Right lobe of liver (tissue), 6 donors: ENCODE measurements around the gene WBP1. TPM values are rescaled to one million over a fixed set of nuclear protein-coding genes. Genes with fewer than 3 reads are reported as not detected.
"Not testable (repeated sequence)": the region's sequence is repeated elsewhere in the genome, so short reads cannot be mapped to it uniquely, and the experiment has no call there.

Source experiments
- ATAC-seq, 4 donors: fragments of 200-7000 bp; cut with Tn5 transposase; one replicate each; pipeline ENCODE4 v1.9.1; 2020; ENCODE audit warnings: mild to moderate bottlenecking in 4 of 4, moderate library complexity in 4 of 4
- DNase-seq, 3 donors: peaks; one replicate each; pipeline ENCODE4 v3.0.0-alpha.2; 2020
- H3K27ac ChIP-seq, 3 donors: fragments of 200-600 bp; one replicate each; pipeline ENCODE4 v1.8.0; 2022
- H3K27me3 ChIP-seq, 2 donors: fragments of 200-600 bp; one replicate each; pipeline ENCODE4 v1.8.0; 2022
- H3K36me3 ChIP-seq, 4 donors: fragments of 200-600 bp; sonication (generic) in 1 of 4; one replicate each; pipeline versions ENCODE4 v1.5.1 to v1.8.0; 2017 to 2022; ENCODE audit warnings: control low read depth in 1 of 4
- H3K4me1 ChIP-seq, 4 donors: fragments of 200-600 bp; sonication (generic) in 1 of 4; one replicate each; pipeline versions ENCODE4 v1.5.1 to v1.8.0; 2017 to 2022; ENCODE audit warnings: control low read depth in 1 of 4
- H3K4me3 ChIP-seq, 3 donors: fragments of 200-600 bp; one replicate each; pipeline ENCODE4 v1.8.0; 2022
- H3K9me3 ChIP-seq, 4 donors: fragments of 200-600 bp; sonication (generic) in 1 of 4; one replicate each; pipeline versions ENCODE4 v1.5.1 to v1.8.0; 2017 to 2022; ENCODE audit warnings: control low read depth in 1 of 4
- CTCF ChIP-seq, 4 donors: fragments of 200-600 bp in 3 of 4; fragments of 450-650 bp in 1 of 4; IDR thresholded peaks; one replicate each; pipeline versions ENCODE4 v1.5.1 to v1.8.0; 2016 to 2022; ENCODE audit warnings: antibody characterized with exemption in 4 of 4, mild to moderate bottlenecking in 2 of 4
- POLR2A ChIP-seq: fragments of 450-650 bp; IDR thresholded peaks from one replicate; pipeline ENCODE4 v1.6.1; 2017; ENCODE audit warnings: antibody characterized with exemption, mild to moderate bottlenecking
- WGBS: methylation state at CpG from one replicate; pipeline ENCODE4 v1.1.6; 2018; ENCODE audit warnings: low coverage, low lambda C conversion rate; ENCODE audit not compliant: insufficient coverage; ENCODE audit errors: missing lambda C conversion rate; 5-methylcytosine and 5-hydroxymethylcytosine counted together
- intact Hi-C, 2 donors: fragments of 100-400 bp; cut with DNase I; formaldehyde crosslinking; loops; one replicate each; pipeline versions ENCODE4 v1.11.2 to v1.14.1; 2022
- total RNA-seq, 6 experiments: library from RNA; depleted of rRNA in 2 of 6; stranded (reverse); fragments of >200 nt in 2 of 6; fragmentation: NEBNext Ultra II Directional in 3 of 6; extraction: Animal tissue kit (Norgen Biotek cat#: 25700) in 3 of 6; gene quantifications; one replicate each; pipeline versions ENCODE4 v1.1.0 to v1.2.4, GENCODE V29; 2016 to 2023
- donor health status: DM: no; HTN: yes; CAD: no.
- donor health status: DM: no; HTN: no; CAD: no.
- donor health status: DM: no; HTN: no; CAD: no.
- donor health status: DM: no; HTN: yes; CAD: no.
- donor health status: DM: no; HTN: yes; CAD: no.

Gene WBP1
- total RNA-seq, 6 experiments from 2014 or later, result 29.6 to 37.6 (median 32.2) TPM

GRCh38 chr2:74418312-74418711 lies 39.9 kb upstream of the WBP1 start:
- Histone ChIP-seq H3K27me3 (peaks cover 0 to 4% of the 10 kb centered on the region in 2 donors), H3K27ac (no peak overlapping the region), H3K9me3 (no peaks in the 10 kb centered on the region), H3K36me3 (no peaks in the 10 kb centered on the region), H3K4me1 (peaks cover 0 to 17% (median 0%) of the 10 kb centered on the region in 4 donors), H3K4me3 (no peak overlapping the region)
- ATAC-seq (no peak), DNase-seq (peak in 1 of 3 donors; percentile 38)
- intact Hi-C loops, result loop anchor here in 1 of 2 donors (10.0 kb wide), 1 partner anchor 174 kb away; no protein-coding TSS in a partner anchor
- TF ChIP-seq POLR2A (no peak), CTCF (IDR thresholded peaks at IDR 0.05) (no peak)
- 72% methylated on average over 11 of the region's 27 CpGs for WGBS

GRCh38 chr2:74419345-74419744 lies 38.9 kb upstream of the WBP1 start:
- DNase-seq, result no peak
- H3K4me1 ChIP-seq, result peaks cover 0 to 17% (median 0%) of the 10 kb centered on the region in 4 donors
- no peaks in the 10 kb centered on the region for H3K36me3 ChIP-seq
- ATAC-seq, result no peak
- H3K27ac ChIP-seq, result no peak overlapping the region
- H3K4me3 ChIP-seq, result no peak overlapping the region
- WGBS, result 65% methylated on average over 1 of the region's 1 CpG
- no peaks in the 10 kb centered on the region for H3K9me3 ChIP-seq
- peaks cover 0 to 4% of the 10 kb centered on the region in 2 donors for H3K27me3 ChIP-seq
- TF ChIP-seq CTCF (IDR thresholded peaks at IDR 0.05) (no peak), POLR2A (no peak)
- intact Hi-C loops, result loop anchor here in 1 of 2 donors (10.0 kb wide), 1 partner anchor 175 kb away; no protein-coding TSS in a partner anchor

GRCh38 chr2:74420006-74420405 lies 38.2 kb upstream of the WBP1 start:
- TF ChIP-seq POLR2A, result no peak
- TF ChIP-seq CTCF (IDR thresholded peaks at IDR 0.05), result no peak
- Histone ChIP-seq H3K4me1 (peaks cover 0 to 17% (median 0%) of the 10 kb centered on the region in 4 donors), H3K9me3 (no peaks in the 10 kb centered on the region), H3K27ac (no peak overlapping the region), H3K4me3 (no peak overlapping the region), H3K36me3 (peaks cover 0 to 1% (median 0%) of the 10 kb centered on the region in 4 donors), H3K27me3 (peaks cover 0 to 4% of the 10 kb centered on the region in 2 donors)
- intact Hi-C loops, result no loop called here
- DNase-seq, result no peak
- 38% methylated on average over 2 of the region's 2 CpGs for WGBS
- no peak for ATAC-seq

GRCh38 chr2:74420443-74421103 lies 37.7 kb upstream of the WBP1 start:
- intact Hi-C loops, result not testable (repeated sequence)

GRCh38 chr2:74421221-74421870 lies 36.9 kb upstream of the WBP1 start, which contains the start of the genes C2orf81 and WDR54:
C2orf81 (minus strand) TSS chr2:74421619; CDS start chr2:74421560, 59 bp downstream.
WDR54 (plus strand) TSS chr2:74421730; CDS start chr2:74422154, 424 bp downstream.
- Histone ChIP-seq H3K27ac (no peak within 1 kb of the TSS), H3K4me3 (peak within 1 kb of the TSS; percentile 42 to 52 (median 48)), H3K4me1 (peaks cover 0 to 14% (median 0%) of the 10 kb centered on the region in 4 donors), H3K9me3 (no peaks in the 10 kb centered on the region), H3K27me3 (no peaks in the 10 kb centered on the region), H3K36me3 (peaks cover 0 to 15% (median 0%) of the 10 kb centered on the region in 4 donors)
- TF ChIP-seq POLR2A (peak; percentile 29), CTCF (IDR thresholded peaks at IDR 0.05) (no peak)
- intact Hi-C loops, result no loop called here
- WGBS, result 1% methylated on average over 39 of the region's 57 CpGs
- DNase-seq (peak; percentile 76 to 84 (median 80)), ATAC-seq (peak; percentile 70 to 86 (median 78))

More at GRCh38 chr2:74420443-74421103, 37.7 kb upstream of the WBP1 start:
- H3K4me3 ChIP-seq, result peak overlapping the region in 1 of 3 donors; percentile 48
- not testable (repeated sequence) for H3K9me3 ChIP-seq, H3K27me3 ChIP-seq, DNase-seq, H3K36me3 ChIP-seq, ATAC-seq, H3K27ac ChIP-seq
- peaks cover 0 to 16% (median 0%) of the 10 kb centered on the region in 4 donors for H3K4me1 ChIP-seq
- WGBS, result 73% methylated on average over 18 of the region's 19 CpGs
